ENCODE results near the gene ZNF556.
"Not testable (repeated sequence)": the region's sequence is repeated elsewhere in the genome, so short reads cannot be mapped to it uniquely, and the experiment has no call there.

ZNF556 gene

DNA sequence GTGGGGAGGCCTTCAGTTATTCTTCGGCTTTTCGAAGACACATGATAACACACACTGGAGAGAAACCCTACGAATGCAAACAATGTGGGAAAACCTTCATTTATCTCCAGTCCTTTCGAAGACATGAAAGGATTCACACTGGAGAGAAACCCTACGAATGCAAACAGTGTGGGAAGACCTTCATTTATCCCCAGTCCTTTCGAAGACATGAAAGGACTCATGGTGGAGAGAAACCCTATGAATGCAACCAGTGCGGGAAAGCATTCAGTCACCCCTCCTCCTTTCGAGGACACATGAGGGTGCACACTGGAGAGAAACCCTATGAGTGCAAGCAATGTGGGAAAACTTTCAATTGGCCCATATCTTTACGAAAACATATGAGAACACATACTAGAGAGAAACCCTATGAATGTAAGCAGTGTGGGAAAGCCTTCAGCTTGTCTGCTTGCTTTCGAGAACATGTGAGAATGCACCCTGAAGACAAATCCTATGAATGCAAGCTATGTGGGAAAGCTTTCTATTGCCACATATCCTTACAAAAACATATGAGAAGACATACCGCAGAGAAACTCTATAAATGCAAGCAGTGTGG lies 14.0 kb upstream of the ZNF556 start:
- DNase-seq (ENCODE audit: low spot score): no peak

- no peak for DNase-seq (ENCODE audit: low spot score)
These were observed 12.3 kb upstream of the ZNF556 start for GRCh38 chr19:2854849-2855248.

DNA sequence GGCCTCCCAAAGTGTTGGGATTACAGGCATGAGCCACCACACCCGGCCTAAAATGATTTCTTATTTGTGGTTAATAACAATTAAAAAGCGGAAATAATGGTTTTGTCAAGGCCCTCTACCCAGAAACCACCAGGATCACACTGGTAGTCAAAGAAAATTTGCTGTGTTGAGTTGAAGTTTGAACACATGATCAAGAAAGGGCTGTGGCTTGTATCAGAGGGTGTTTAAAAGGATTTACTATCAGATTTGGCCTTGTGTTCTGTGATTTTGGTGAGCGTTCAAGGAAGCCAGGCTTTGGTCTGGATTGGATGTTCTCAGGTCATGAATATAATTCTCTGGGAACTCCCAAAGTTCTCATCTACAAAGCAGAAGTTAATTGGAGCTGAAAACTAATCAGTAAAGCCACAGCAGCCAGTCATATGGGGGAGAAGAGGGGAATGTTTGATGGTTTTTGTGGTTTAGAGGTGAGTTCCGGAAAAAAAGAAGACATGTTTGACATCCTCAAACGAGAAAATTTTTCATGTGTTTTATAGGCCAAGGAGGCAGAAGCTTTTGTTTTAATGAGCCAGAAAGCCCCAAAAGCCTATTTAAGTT lies 10.6 kb upstream of the ZNF556 start:
- no peak for DNase-seq (ENCODE audit: low spot score)

DNA sequence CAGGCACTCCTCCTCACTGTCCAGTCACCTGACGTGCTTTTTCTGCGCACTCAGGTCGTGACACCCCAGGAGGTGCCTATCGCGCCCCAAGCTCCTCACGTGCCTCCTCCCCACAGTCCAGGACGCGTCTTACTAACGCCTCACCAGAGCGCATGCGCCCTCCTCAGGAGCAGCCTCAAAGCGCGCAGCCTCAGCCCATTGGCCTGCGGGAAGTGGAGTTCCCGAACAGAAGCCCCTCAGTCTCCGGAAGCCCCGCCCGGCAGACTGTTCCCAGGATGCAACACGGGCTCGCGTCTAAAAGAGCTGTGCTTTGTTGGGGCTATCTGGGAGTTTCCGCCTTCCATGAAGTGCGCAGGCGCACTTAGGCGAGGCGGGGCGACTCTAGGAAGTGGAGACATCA lies 8.3 kb upstream of the ZNF556 start:
- DNase-seq (ENCODE audit: low spot score): no peak

GRCh38 chr19:2863816-2864215 lies 3.3 kb upstream of the ZNF556 start:
- no peak for DNase-seq (ENCODE audit: low spot score)

DNA sequence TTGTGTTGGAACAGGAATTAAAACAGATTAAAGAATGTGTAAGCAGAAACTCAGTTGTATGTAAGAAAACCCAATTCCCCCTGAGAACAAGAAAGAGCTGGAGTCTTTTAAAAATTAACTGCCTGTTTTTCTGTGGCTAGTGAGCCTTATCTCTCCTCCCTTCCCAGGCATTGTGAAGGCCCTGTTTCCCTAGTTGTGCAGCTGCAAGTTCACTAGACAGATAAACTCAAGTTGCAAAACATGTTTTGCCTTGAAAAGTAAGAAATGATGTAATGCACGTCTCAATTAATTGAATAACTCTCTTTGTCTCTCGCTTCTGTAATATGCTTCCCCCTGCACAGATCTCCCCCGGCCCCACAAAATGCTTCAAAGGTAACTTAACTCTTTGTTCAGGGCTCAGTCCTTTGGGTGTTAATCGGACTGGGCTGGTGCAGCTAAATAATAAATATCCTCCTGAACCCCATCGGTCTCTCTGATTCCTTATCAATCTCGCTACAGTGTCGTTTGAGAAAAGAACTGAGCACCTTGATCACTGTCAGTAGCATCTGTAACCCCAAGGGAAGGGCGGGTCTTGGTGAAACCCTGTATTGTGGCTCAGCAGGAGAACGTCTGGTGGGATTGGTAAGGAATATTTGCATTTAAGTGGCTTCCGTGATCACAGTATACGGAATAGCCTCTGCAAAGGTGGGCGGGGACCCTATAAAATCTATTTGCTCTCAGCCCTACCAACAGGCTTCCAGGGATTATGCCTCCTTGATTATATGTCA lies 1.6 kb upstream of the ZNF556 start:
- no peak for DNase-seq (ENCODE audit: low spot score)

GRCh38 chr19:2866495-2867024 lies 575 bp upstream of the ZNF556 start:
- no peak for DNase-seq (ENCODE audit: low spot score)

- no peak for DNase-seq (ENCODE audit: low spot score)
These were observed 2.5 kb downstream of the ZNF556 start for GRCh38 chr19:2869618-2870017.

DNA sequence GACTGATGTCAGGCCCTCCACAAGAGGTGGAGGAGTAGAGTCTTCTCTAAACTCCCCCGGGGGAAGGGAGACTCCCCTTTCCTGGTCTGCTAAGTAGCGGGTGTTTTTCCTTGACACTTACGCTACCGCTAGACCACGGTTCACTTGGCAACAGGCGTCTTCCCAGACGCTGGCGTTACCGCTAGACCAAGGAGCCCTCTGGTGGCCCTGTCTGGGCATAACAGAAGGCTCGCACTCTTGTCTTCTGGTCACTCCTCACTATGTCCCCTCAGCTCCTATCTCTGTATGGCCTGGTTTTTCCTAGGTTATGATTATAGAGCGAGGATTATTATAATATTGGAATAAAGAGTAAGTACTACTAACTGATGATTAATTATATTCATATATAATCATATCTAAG lies 5.0 kb downstream of the ZNF556 start:
- not testable (repeated sequence) for DNase-seq (ENCODE audit: low spot score)

DNA sequence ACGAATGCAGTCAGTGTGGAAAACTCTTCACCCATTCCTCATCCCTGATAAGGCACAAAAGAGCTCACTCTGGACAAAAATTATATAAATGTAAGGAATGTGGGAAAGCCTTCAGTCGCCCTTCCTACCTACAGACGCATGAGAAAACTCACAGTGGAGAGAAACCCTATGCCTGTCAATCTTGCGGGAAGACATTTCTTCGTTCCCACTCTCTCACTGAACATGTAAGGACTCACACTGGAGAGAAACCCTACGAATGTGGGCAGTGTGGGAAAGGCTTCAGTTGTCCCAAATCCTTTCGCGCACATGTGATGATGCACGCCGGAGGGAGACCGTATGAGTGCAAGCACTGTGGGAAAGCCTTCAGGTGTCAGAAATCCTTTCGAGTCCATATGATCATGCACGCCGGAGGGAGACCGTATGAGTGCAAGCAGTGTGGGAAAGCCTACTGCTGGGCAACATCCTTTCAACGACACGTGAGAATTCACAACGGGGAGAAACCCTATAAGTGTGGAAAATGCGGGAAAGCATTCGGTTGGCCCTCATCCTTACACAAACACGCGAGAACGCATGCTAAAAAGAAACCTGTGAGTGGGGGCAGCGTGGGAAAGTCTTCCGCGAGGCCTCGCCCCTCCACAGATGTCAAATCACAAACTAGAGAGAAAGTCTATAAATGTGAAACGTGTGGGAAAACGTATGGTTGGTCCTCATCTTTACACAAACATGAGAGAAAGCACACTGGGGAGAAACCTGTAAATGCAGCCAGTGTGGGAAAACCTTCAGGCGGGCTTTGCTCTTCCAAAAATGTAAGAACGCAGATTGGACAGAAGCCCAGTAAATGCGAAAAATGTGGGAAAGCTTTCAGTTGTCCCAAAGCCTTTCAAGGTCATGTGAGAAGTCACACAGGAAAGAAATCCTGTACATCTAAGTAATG lies 10.5 kb downstream of the ZNF556 start:
- DNase-seq (ENCODE audit: low spot score): no peak

- DNase-seq (ENCODE audit: low spot score): no peak
These were observed 16.7 kb downstream of the ZNF556 start for GRCh38 chr19:2883686-2884439.

DNA sequence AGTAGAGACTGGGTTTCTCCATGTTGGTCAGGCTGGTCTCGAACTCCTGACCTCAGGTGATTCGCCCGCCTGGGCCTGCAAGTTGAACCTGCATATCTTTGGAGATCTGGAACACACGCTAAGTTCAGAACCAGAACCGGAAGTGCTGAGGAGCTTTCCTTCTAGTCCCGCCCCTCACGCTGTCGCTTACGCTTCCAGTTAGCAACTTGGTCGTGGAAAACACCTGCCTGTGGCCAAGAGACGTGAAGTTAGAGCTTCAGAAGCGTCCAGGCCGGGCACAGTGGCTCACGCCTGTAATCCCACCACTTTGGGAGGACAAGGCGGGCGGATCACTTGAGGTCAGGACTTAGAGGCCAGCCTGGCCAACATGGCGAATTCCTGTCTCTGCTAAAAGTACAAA lies 18.6 kb downstream of the ZNF556 start:
- no peak for DNase-seq (ENCODE audit: low spot score)

- DNase-seq (ENCODE audit: low spot score): peak; percentile 67
These were observed 20.3 kb downstream of the ZNF556 start for GRCh38 chr19:2887391-2887914.

- DNase-seq (ENCODE audit: low spot score): no peak
These were observed 21.6 kb downstream of the ZNF556 start for GRCh38 chr19:2888731-2889224.

DNA sequence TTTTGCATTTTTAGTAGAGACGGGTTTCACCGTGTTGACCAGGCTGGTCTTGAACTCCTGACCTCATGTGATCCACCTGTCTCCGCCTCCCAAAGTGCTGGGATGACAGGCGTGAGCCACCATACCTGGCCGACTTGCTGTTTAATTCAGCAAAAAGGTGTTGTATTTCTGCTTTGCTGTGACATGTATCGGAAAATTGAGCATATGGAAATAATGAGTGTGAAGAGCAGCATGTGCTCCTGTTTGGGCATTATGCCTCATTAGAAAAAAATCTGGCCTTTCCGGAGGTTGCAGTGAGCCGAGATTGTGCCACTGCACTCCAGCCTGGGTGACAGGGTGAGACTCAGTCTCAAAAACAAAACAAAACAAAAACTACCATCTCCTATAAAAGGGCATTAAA lies 23.4 kb downstream of the ZNF556 start:
- DNase-seq (ENCODE audit: low spot score): not testable (repeated sequence)

DNA sequence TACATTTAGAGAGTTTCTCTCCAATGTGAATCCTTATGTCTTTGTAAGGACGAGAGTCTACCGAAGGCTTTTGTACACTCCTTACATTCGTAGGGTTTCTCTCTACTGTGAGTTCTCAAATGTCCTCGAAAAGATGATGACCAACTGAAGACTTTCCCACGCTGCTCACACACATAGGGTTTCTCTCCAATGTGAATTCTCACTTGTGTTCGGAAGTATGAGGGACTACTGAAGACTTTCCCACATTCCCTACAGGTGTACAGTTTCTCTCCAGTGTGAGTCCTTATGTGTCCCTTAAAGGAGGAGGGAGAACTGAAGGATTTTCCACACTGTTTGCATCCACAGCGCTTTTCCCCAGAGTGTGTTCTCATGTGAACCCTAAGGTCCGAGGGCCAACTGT lies 29.6 kb downstream of the ZNF556 start:
- no peak for DNase-seq (ENCODE audit: low spot score)

GRCh38 chr19:2900296-2901252 lies 33.4 kb downstream of the ZNF556 start, which contains the start of gene ZNF57:
Gene ZNF57, plus strand, starts transcription at chr19:2900928. Its CDS starts 118 bp downstream, at chr19:2901046.
- DNase-seq (ENCODE audit: low spot score): peak; percentile 98

DNA sequence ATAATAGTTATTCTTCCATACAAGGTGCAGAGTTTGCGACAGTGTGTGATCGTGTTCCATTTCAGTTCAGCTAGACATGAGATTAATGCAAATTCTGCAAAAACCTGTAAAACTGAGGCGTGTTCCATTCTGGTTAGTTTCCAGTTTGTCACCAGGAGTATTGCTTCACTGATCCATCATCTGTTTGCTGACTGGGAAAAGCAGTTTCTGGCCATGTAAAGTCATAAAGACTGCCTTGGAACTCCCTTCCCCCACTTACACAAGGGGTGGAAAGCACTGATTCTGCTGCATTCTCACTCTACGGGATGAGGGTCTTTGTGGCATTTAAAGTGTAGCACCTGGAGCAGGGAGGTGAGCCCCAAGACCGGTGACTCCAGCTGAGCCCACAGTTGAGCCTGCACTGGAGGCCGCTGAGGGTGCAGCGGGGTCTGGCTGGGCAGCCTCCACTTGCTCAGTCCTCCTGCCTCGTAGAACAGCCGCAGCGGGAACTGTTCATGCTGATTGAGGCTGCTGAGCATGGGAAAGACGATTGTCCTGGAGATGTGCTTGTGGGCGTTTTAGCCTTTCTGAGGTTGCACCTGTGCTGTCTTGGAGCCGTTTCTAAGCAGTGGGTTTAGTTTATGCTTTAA lies 35.6 kb downstream of the ZNF556 start:
- no peak for DNase-seq (ENCODE audit: low spot score)

DNA sequence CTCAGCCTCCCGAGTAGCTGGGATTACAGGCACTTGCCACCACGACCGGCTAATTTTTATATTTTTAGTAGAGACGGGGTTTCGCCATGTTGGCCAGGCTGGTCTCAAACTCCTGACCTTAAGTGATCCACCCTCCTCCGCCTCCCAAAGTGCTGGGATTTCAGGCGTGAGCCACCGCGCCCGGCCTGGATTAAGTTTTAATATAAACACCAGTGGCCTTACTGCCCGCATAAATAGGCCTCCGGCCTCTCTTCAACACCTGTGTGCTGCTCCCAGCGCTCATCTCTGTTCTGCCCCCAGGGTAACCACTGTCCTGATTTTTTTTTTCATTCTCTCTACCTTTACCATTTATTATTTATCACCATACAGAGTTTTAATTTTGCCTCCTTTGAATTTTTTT lies 36.2 kb downstream of the ZNF556 start:
- DNase-seq (ENCODE audit: low spot score): not testable (repeated sequence)

All from D341Med (cell line).